KOPT-K1 (cell line): Measurements from ENCODE around the gene MAU2.

Experiments used
- H3K27ac ChIP-seq: fragments of 200-600 bp; sonication (generic); 2 replicates; pipeline ENCODE4 v1.5.1; 2016; ENCODE audit warnings: antibody characterized with exemption, mild to moderate bottlenecking, low read depth, low read length; ENCODE audit not compliant: poor library complexity, severe bottlenecking
- H3K36me3 ChIP-seq: fragments of 200-600 bp; sonication (generic); 2 replicates; pipeline ENCODE4 v1.5.1; 2017; ENCODE audit warnings: antibody characterized with exemption, mild to moderate bottlenecking, low read length, moderate library complexity; ENCODE audit not compliant: insufficient read depth
- H3K9me3 ChIP-seq: fragments of 200-600 bp; sonication (generic); 2 replicates; pipeline ENCODE4 v1.5.1; 2017; ENCODE audit warnings: antibody characterized with exemption, low read length, mild to moderate bottlenecking; ENCODE audit not compliant: insufficient read depth, poor library complexity, severe bottlenecking

The MAU2 gene

DNA sequence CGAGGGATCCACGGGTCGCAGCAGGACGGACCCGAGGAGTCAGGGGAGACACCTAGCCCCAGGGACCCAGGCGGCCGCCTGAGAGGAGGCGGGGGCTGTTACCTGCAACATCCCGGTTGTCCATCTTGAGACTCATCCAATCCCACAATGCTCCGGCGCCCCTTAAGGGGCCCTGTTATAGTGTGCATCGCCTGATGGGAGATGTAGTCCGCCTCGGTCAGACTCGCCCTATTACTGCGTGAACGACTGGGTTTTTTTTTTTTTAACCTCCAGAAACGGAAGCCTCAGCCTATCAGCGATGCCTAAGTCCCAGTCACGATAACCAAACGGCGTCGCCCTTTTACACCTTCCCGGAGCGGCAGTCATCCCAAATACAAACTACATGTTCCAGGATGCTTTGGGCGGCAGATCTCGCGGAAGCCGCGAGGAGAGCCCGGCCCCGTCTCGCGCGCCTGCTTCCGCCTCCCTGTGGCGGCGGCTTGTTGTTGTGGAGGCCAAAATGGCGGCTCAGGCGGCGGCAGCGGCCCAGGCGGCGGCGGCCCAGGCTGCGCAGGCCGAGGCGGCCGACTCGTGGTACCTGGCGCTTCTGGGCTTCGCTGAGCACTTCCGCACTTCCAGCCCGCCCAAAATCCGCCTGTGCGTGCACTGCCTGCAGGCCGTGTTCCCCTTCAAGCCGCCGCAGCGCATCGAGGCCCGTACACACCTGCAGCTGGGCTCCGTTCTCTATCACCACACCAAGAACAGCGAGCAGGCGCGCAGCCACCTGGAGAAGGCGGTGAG lies at the start of gene MAU2, which contains the start of gene SUGP1:
Gene MAU2 (plus strand): TSS at position 469 of the 780 bp plus-strand sequence. CDS start 31 bp downstream, at position 500.
Gene SUGP1 (minus strand): TSS at position 149 of the 780 bp plus-strand sequence. CDS start 13 bp downstream, at position 136.
- no peaks in the 10 kb centered on the region for H3K9me3 ChIP-seq
- peaks cover 36% of the 10 kb centered on the region for H3K36me3 ChIP-seq
- peak within 1 kb of the TSS; percentile 87 for H3K27ac ChIP-seq

DNA sequence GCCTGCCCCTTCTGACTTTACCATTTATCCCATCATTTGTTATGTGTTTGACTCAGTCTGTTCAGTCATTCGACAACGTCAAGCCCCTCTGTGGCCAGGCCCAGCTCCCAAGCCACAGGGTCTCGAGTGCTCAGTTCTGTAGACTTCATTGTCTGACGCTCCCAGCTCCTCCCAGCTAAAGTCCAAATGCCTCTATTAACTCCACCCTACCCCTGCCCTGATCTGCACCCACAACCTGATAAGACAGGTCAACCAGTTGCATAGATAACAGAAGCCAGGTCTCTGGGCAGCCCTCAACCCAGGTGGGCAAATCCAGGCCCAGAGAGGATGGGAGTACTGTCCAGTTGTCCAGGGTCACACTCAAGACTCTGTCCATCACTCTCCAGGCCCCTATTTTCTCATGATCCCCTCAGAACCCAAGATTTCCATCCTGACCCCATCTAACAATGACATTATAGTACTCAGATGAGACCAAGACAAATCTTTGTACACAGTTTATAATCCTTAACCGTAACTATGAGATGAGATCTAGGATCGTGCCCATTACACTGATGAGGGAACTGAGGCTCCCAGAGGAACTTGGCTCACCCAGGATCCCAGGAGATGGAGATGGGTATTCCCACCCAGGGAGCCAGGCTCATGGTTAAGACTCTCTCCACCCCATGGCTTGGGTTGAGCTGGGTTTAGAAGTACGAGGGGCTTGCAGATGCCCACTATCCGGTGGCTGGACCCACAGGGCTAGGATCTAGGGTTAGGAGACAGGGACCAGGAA lies 48.6 kb upstream of the MAU2 start:
- peaks cover 24% of the 10 kb centered on the region for H3K36me3 ChIP-seq
- H3K27ac ChIP-seq = no peak overlapping the region
- no peaks in the 10 kb centered on the region for H3K9me3 ChIP-seq

DNA sequence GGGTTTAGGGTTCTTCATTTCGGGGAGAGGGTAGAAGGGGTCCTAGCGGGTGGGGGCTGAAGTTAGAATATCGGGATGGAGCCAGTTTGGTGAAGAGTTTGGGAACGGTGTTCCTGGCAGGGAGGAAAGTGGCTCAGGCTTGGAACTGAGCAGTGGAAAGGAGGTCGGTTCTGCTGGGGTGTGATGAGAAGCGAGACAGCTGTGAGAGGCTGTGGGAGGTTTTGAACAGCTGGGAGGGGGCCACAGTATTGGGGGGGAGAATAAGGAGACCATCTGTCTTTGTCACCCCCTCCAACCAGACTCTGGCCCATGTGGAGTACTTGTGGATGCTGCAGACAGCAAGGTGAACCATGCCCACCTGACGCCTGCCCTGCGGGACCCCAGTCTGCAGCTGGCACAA lies 46.5 kb upstream of the MAU2 start:
- Histone ChIP-seq H3K9me3 (no peaks in the 10 kb centered on the region), H3K36me3 (peaks cover 46% of the 10 kb centered on the region), H3K27ac (no peak overlapping the region)

DNA sequence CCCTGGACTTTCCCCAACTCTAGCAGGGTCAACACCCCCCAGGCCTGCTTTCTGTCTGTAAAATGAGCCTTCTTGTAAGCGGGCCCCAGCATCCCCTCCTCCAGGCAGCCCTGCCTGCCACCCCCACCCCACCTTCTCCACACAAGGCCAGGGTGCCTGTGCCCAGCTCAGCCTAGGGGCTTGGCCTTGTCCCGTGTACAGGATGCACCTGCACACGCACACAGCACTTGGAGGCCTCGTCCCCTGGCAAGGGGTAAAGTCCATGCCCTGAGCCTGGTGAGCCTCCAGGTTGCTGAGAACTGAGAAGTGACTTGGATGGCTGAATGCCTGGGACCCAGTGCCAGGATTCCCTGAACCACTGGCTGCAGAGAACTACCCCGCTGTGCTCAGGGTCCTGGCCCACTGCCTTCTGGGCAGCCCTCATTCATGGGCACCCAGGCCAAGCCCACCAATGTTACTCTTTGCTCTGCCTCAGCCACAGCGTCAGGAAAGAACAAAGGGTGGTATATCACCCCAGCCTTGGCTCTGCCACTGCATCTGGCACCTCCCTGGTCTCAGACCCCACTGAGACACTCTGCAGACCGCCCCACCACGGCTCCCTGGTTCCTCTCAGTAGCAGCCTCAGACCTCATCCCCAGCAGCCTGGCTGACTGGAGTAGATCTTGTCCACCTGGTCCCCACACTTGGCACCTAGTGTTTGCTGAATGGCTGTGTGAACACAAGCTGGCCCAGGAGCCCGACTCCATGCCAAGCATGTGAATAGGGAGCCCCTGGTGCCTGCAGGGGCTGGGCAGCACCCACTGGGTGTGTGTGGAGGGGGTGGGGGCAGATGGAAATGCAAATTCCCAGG lies 45.7 kb upstream of the MAU2 start:
- no peaks in the 10 kb centered on the region for H3K9me3 ChIP-seq
- H3K27ac ChIP-seq = no peak overlapping the region
- peaks cover 54% of the 10 kb centered on the region for H3K36me3 ChIP-seq

- peaks cover 68% of the 10 kb centered on the region for H3K36me3 ChIP-seq
- H3K27ac ChIP-seq = no peak overlapping the region
- no peaks in the 10 kb centered on the region for H3K9me3 ChIP-seq
Measured at GRCh38 chr19:19276386-19276785, 44.2 kb upstream of the MAU2 start.

DNA sequence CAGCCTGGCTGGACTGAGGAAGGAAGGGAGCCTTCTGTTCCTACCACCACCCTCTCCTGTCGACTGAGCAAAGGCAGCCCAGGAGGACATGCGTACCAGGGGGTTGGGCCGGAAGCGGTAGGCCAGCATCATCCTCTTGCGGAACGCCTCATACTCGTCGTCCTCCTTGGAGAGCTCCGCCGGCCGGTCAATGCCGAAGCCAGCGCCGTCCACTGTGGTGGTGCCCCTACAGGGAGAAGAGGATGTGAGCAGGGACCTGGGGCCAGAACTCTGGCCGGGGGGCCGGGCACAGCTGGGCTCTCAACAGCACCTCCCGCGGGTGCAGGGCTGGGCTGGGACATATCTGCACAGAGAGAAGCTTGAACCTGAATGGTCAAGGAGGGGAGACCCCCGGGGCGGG lies 43.8 kb upstream of the MAU2 start:
- Histone ChIP-seq H3K27ac (no peak overlapping the region), H3K9me3 (no peaks in the 10 kb centered on the region), H3K36me3 (peaks cover 73% of the 10 kb centered on the region)

DNA sequence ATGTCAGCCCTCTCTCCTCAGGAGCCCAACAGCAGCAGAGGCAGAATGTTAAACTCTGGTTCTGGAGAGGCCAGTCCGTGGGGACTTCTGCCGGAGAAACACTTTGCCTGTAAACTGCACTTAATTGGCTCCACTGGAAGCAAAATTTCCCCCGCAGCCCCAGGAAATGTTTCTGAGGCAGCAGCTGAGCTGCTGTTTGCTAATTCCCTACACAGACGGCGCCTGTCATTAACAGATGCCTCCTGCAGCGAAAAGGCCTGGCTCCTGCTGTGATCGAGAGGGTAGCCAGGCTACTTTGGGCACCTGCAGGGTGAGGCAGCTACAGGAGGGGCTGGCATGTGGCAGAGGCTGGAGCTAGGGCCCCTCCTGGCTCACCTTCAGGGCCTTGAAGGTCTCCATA lies 42.3 kb upstream of the MAU2 start:
- Histone ChIP-seq H3K36me3 (peaks cover 87% of the 10 kb centered on the region), H3K9me3 (no peaks in the 10 kb centered on the region), H3K27ac (no peak overlapping the region)

- peaks cover 96% of the 10 kb centered on the region for H3K36me3 ChIP-seq
- H3K9me3 ChIP-seq = no peaks in the 10 kb centered on the region
- H3K27ac ChIP-seq = no peak overlapping the region
Measured at GRCh38 chr19:19279062-19279612, 41.5 kb upstream of the MAU2 start.

DNA sequence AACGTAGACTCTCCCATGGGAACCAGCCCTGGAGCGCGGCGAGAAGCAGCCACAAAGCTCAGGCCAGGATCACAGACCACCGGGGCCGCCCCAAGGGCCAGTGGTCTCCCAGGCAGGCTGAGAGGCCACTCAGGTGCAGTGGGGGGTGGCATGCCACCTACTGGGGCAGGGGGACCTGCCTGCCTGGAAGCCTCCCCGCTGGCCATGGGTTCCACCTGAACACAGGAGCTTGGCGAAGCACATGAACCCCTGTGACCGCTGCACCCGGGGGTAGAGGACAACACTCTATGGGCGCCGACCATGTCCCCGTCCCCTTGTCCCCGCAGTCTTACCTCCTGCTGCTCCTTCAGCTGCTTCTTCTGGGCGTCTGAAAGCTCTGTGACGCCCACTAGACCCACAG lies 40.8 kb upstream of the MAU2 start:
- Histone ChIP-seq H3K27ac (no peak overlapping the region), H3K9me3 (no peaks in the 10 kb centered on the region), H3K36me3 (peaks cover 100% of the 10 kb centered on the region)

DNA sequence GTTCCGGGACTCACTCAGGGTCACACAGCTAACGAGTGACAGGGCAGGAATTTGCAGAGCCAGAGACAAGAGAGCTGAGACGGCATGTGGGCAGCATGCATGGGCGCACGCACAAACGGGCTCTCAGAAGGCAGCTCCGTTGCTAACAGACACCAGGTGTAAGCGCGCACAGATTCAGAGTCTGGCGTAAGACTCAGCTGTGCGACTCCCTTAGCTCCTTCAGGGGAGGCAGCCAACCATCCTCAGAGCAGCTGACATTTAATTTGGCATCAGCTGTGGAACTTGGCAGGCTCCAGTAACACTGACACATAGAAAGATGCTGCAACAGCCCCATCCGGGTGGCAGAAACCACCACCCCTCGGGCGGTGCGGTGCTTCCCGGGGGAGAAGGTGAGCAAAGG lies 40.1 kb upstream of the MAU2 start:
- Histone ChIP-seq H3K27ac (no peak overlapping the region), H3K9me3 (no peaks in the 10 kb centered on the region), H3K36me3 (peaks cover 100% of the 10 kb centered on the region)

GRCh38 chr19:19285686-19286085 lies 34.9 kb upstream of the MAU2 start:
- Histone ChIP-seq H3K27ac (no peak overlapping the region), H3K9me3 (no peaks in the 10 kb centered on the region), H3K36me3 (peaks cover 92% of the 10 kb centered on the region)

- no peak overlapping the region for H3K27ac ChIP-seq
- H3K9me3 ChIP-seq = no peaks in the 10 kb centered on the region
- peaks cover 87% of the 10 kb centered on the region for H3K36me3 ChIP-seq
Measured at GRCh38 chr19:19292607-19293006, 28.0 kb upstream of the MAU2 start.

DNA sequence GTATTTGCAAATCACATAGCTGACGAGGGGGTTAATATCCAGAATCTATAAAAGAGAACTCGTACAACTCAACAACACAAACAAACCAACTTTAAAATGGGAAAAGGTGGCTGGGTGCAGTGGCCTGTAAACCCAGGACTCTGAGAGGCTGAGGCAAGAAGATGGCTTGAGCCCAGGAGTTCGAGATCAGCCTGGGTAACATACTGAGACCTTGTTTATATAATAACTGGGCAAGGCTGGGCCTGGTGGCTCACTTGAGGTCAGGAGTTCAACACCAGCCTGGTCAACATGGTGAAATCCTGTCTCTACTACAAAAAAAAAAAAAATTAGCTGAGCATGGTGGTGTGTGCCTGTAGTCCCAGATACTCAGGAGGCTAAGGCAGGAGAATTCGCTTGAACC lies 25.7 kb upstream of the MAU2 start:
- Histone ChIP-seq H3K27ac (no peak overlapping the region), H3K36me3 (peaks cover 74% of the 10 kb centered on the region), H3K9me3 (no peaks in the 10 kb centered on the region)

DNA sequence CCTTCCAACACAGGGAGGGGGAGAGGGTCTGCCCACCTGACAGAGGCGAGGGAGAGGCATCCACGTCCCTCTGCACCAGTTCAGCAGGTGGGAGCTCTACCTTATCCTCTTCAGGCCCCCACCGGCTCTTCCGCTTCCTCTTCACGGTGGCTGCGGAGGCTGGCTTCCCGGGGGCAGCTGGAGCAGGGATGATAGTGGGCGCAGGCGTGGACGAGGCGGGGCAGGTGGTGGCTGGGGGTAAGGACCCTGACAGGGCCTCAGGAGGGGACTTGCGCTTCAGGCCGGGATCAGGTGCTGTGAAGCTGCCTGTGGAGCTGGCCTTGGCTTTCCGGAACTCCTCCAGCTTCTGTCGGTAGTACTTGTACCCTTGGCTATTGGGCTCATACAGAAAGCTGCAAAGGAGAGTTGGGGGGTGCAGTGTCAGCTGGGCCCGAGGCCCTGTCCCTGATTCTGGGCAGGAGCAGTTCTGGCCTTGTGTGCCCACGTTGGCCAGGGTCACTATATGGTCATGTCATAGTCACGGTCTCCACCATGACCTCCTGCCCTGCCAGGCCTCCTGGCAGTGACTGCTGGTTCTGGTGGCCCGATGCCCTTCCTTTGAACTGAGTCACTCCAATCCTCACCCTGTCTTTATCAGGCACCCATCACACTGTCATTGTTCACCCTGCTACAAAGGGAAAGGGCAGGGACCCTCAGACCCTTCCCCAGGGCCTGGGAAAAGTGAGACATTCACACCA lies 23.5 kb upstream of the MAU2 start:
- peaks cover 81% of the 10 kb centered on the region for H3K36me3 ChIP-seq
- H3K27ac ChIP-seq = no peak overlapping the region
- H3K9me3 ChIP-seq = no peaks in the 10 kb centered on the region
